Activated naive CD8-positive, alpha-beta T cell treated with anti-CD3 and anti-CD28 coated beads, Interleukin-2, amount 50 U/mL, for 24 hours (primary cell): ENCODE data around the gene ZNF341.

Experiments used
- ATAC-seq: fragments of 150-1000 bp; cut with Tn5 transposase; one replicate; pipeline ENCODE4 v1.10.0; 2021
- DNase-seq: peaks from one replicate; pipeline ENCODE4 v3.0.0; 2021
- H3K27ac Mint-ChIP-seq: one replicate; pipeline ENCODE4 v1.8.0; 2021; ENCODE audit warnings: mild to moderate bottlenecking, mixed read lengths
- H3K27me3 Mint-ChIP-seq: one replicate; pipeline ENCODE4 v1.8.0; 2021; ENCODE audit warnings: mixed read lengths
- H3K36me3 Mint-ChIP-seq: one replicate; pipeline ENCODE4 v1.8.0; 2021; ENCODE audit warnings: low read depth, mixed read lengths
- H3K4me1 Mint-ChIP-seq: one replicate; pipeline ENCODE4 v1.8.0; 2021; ENCODE audit warnings: mixed read lengths
- H3K4me3 Mint-ChIP-seq: one replicate; pipeline ENCODE4 v1.8.0; 2021; ENCODE audit warnings: mild to moderate bottlenecking, moderate library complexity, mixed read lengths
- H3K9me3 Mint-ChIP-seq: one replicate; pipeline ENCODE4 v1.8.0; 2021; ENCODE audit warnings: mixed read lengths

ZNF341 gene

DNA sequence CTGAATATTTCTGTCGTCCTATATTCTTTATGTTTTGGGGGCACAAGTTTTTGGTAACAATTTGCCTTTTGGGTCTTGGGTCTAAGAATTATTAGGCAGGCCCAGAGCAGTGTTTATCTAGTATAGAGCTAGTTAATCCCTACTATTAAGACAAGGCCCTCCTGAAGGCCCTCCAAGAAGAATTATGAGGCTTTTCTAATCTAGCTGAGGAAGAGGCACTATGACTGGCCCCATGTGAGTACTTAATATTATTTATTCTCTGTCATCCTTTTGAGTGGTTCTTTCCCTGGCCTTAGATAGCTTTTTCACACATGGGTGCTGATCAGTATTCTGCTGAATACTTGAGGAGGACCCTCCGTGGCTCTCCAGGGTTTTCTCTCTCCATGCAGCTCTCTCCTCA, 104.5 kb downstream of the ZNF341 start:
- Mint-ChIP-seq H3K4me3 (no peak overlapping the region), H3K4me1 (peaks cover 41% of the 10 kb centered on the region), H3K27me3 (no peaks in the 10 kb centered on the region), H3K36me3 (peaks cover 23% of the 10 kb centered on the region), H3K27ac (no peak overlapping the region), H3K9me3 (no peaks in the 10 kb centered on the region)
- no peak for ATAC-seq
- no peak for DNase-seq

DNA sequence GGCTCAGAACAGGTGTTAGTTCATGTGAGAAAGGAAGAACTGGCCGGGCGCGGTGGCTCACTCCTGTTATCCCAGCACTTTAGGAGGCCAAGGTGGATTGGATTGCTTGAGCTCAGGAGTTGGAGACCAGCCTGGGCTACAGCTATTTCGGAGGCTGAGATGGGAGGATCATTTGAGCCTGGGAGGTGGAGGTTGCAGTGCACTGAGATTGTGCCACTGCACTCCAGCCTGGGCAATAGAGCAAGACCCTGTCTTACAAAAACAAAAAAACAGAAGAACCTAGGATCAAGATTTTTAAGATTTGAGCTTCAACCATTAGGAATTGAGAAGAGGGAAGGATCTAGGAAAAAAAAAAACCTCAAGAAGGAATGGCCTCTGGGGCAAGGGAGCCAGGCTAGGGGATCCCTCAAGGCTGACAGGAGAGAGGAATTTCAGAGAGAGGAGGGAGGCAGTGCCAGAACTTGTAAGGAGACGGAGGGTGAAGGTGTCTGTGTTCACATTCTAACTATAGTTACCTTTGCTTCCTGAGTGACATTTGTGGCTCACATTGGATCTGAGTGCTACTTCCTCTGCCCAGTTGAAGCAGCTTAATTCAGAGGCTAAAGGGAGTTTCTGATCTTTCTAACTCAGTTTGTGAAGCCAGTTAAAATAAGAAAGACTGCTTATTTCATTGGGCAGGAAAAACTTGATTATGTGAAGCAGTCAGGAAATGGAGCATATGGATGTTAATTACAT, 105.5 kb downstream of the ZNF341 start:
- ATAC-seq (no peak), DNase-seq (no peak)
- no peaks in the 10 kb centered on the region for H3K27me3 Mint-ChIP-seq
- no peak overlapping the region for H3K27ac Mint-ChIP-seq
- peaks cover 50% of the 10 kb centered on the region for H3K4me1 Mint-ChIP-seq
- no peak overlapping the region for H3K4me3 Mint-ChIP-seq
- peaks cover 16% of the 10 kb centered on the region for H3K36me3 Mint-ChIP-seq
- H3K9me3 Mint-ChIP-seq = no peaks in the 10 kb centered on the region

DNA sequence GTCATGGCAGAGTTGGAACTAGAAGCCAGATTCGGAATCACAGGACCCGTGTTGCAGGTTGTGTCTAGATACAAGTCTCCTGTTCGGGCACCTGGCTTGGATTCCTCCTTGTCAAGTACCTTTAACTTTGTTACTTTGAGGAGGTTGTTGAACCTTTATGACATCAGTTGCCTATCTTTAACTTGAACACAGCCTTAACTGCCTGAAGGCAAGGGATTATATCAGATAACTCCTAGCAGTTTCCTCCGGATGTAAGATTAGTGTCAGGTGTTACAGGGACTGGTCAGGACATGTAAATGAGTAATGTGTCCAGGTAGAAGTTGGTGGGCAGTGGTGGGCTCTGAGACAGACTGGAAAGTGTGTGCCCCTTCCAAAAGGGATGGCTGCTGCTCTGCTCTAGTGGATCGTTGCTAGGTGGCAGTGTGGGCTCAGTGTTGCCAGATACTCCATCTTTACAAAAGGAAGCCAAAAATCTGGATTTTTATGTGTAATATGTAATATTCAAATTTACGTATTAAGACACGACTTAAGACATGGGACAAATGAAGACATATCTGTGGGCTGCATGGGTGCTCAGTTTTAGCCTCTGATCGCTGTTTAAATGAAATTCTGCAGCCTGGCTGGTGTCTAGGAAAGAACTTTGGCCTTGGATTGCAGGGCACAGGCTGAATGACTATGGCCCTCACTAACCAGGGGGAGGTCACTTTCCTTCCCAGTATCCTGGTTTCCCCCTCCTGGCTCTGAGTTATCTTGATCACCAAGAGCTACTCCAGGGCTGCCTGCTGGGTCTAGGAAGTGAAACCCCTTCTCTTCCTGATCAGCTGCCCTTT, 106.5 kb downstream of the ZNF341 start:
- no peak overlapping the region for H3K4me3 Mint-ChIP-seq
- DNase-seq = no peak
- H3K4me1 Mint-ChIP-seq = peaks cover 60% of the 10 kb centered on the region
- no peak overlapping the region for H3K27ac Mint-ChIP-seq
- no peak for ATAC-seq
- H3K27me3 Mint-ChIP-seq = no peaks in the 10 kb centered on the region
- H3K9me3 Mint-ChIP-seq = no peaks in the 10 kb centered on the region
- peaks cover 14% of the 10 kb centered on the region for H3K36me3 Mint-ChIP-seq

DNA sequence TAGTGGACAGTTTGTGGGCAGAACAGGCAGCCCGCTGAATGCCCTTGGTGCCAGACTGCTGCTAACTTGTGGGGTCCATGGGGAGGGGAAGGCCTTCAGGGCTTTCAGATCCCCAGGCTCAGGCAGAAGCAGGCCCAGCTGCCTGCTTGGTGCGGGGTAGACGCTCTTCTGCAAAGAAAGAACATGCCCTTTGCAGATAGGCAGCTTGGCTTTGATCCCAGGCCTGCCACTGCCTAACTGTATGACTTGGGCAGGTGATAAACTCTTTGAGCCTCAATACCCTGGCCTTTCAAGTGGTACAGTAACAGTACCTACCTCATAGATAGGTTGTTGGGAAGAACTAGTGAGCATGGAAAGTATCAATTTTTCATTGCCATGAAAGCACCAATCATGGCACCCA, 107.8 kb downstream of the ZNF341 start:
- ATAC-seq = no peak
- peaks cover 73% of the 10 kb centered on the region for H3K4me1 Mint-ChIP-seq
- H3K4me3 Mint-ChIP-seq = no peak overlapping the region
- DNase-seq = no peak
- no peaks in the 10 kb centered on the region for H3K27me3 Mint-ChIP-seq
- peaks cover 13% of the 10 kb centered on the region for H3K36me3 Mint-ChIP-seq
- H3K9me3 Mint-ChIP-seq = no peaks in the 10 kb centered on the region
- H3K27ac Mint-ChIP-seq = no peak overlapping the region

DNA sequence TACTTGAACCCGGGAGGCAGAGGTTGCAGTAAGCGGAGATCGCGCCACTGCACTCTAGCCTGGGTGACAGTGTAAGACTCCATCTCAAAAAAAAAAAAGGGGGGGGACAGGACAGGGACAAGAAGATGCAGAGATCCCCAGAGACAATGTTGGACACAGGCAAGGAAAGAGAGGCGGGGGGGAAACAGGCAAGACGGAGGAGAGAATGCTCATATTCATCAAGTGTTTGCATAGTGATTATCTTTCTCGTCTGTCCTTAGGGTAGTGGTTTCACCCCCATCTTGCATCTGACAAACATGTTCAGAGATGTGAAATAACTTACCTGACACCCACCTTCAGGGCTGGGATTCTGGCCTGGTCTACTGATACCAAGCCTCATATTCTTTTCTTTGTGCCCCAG, 108.4 kb downstream of the ZNF341 start:
- no peak overlapping the region for H3K27ac Mint-ChIP-seq
- no peak overlapping the region for H3K4me3 Mint-ChIP-seq
- no peaks in the 10 kb centered on the region for H3K9me3 Mint-ChIP-seq
- peaks cover 7% of the 10 kb centered on the region for H3K36me3 Mint-ChIP-seq
- H3K4me1 Mint-ChIP-seq = peaks cover 77% of the 10 kb centered on the region
- DNase-seq = no peak
- H3K27me3 Mint-ChIP-seq = no peaks in the 10 kb centered on the region
- no peak for ATAC-seq

DNA sequence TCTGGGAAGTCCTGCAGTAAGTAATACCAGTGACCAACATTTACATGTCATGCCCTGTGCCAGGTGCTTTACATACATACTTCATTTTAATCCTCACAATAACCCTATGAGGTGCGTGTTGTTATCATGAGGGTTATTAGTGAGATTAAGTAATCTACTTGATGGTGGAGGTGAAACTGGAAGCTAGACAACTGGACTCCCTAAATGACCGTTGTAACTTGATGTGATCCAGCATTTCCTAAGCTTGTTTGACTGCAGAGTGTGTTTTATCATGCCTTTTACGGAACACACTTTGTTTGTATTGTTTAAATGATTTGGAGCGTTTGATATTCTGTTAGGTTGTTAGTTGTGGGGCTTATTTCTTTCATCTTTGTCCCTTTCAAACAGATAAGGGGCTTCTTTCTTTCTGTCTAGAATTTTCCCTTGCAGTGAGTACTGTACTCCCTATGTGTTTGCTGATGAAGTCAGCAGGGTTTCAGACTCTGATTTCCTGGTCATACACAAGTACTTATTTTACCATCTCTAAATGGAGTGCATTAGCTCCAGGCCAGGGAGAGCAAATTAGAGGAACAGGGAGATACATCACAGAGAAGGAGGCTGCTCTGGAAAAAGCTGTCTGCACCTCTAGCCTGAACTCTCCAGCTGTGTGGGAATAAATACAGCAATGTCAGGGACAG, 109.1 kb downstream of the ZNF341 start:
- Mint-ChIP-seq H3K27me3 (no peaks in the 10 kb centered on the region), H3K27ac (no peak overlapping the region), H3K4me1 (peaks cover 78% of the 10 kb centered on the region), H3K36me3 (peaks cover 2% of the 10 kb centered on the region), H3K4me3 (no peak overlapping the region), H3K9me3 (no peaks in the 10 kb centered on the region)
- ATAC-seq (no peak), DNase-seq (no peak)

DNA sequence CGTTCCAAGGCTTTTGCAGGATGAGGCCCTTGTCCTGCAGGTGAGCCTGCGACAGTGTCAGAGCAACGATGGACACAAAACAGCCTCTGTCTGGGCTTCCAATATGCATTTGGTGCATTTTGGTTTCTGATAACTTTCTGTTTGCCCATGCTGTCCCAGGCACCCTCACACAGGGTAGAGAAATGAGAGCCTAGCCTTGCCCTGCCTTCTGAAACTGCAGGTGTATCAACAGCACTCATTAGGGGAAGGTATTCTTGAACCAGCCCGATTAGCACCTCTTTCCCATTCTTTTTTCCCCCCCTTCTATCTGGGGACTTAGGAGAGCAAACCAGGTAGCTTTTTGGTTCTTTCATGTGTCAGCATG, 109.6 kb downstream of the ZNF341 start:
- Mint-ChIP-seq H3K4me1 (peaks cover 78% of the 10 kb centered on the region), H3K27me3 (no peaks in the 10 kb centered on the region)

More for the DNA sequence above, 109.6 kb downstream of the ZNF341 start:
- Mint-ChIP-seq H3K9me3 (no peaks in the 10 kb centered on the region), H3K4me3 (no peak overlapping the region), H3K27ac (no peak overlapping the region), H3K36me3 (no peaks in the 10 kb centered on the region)
- ATAC-seq (no peak), DNase-seq (no peak)
